ENCODE measurements around the gene FGFR2.
"Not testable (repeated sequence)": the region's sequence is repeated elsewhere in the genome, so short reads cannot be mapped to it uniquely, and the experiment has no call there.

Gene FGFR2

GRCh38 chr10:121544301-121544869 is 53.9 kb downstream of the FGFR2 start:
- DNase-seq = no peak

GRCh38 chr10:121543545-121543944 is 54.7 kb downstream of the FGFR2 start:
- DNase-seq = no peak

GRCh38 chr10:121541450-121542120 is 56.7 kb downstream of the FGFR2 start:
- no peak for DNase-seq

- DNase-seq = no peak
Observed at GRCh38 chr10:121540732-121541395, 57.4 kb downstream of the FGFR2 start.

- no peak for DNase-seq
Observed at GRCh38 chr10:121539786-121540185, 58.5 kb downstream of the FGFR2 start.

GRCh38 chr10:121536310-121536913 is 61.8 kb downstream of the FGFR2 start:
- DNase-seq = no peak

GRCh38 chr10:121535381-121535780 is 62.9 kb downstream of the FGFR2 start:
- DNase-seq = no peak

- DNase-seq = no peak
Observed at GRCh38 chr10:121532292-121532864, 65.9 kb downstream of the FGFR2 start.

- no peak for DNase-seq
Observed at GRCh38 chr10:121531830-121532178, 66.4 kb downstream of the FGFR2 start.

GRCh38 chr10:121531076-121531829 is 67.0 kb downstream of the FGFR2 start:
- no peak for DNase-seq

GRCh38 chr10:121530481-121531075 is 67.7 kb downstream of the FGFR2 start:
- DNase-seq = no peak

- DNase-seq = no peak
Observed at GRCh38 chr10:121527690-121528089, 70.6 kb downstream of the FGFR2 start.

GRCh38 chr10:121526801-121527221 is 71.4 kb downstream of the FGFR2 start:
- no peak for DNase-seq

- DNase-seq = no peak
Observed at GRCh38 chr10:121526135-121526790, 72.0 kb downstream of the FGFR2 start.

- no peak for DNase-seq
Observed at GRCh38 chr10:121525251-121526134, 72.8 kb downstream of the FGFR2 start.

- DNase-seq = no peak
Observed at GRCh38 chr10:121524157-121524817, 74.0 kb downstream of the FGFR2 start.

GRCh38 chr10:121522831-121523230 is 75.4 kb downstream of the FGFR2 start:
- DNase-seq = no peak

GRCh38 chr10:121521794-121522556 is 76.3 kb downstream of the FGFR2 start:
- no peak for DNase-seq

GRCh38 chr10:121520526-121520925 is 77.7 kb downstream of the FGFR2 start:
- not testable (repeated sequence) for DNase-seq
